H1 (cell line): ENCODE measurements around the gene RABGGTA. TPM values are rescaled to one million over a fixed set of nuclear protein-coding genes. Genes with fewer than 3 reads are reported as not detected.

Experiments
- CTCF ChIA-PET: fragments of 300-600 bp; sonication (Branson Sonifier 250); formaldehyde crosslinking; loops from one replicate; lab custom pipeline; 2021; ENCODE audit not compliant: partially characterized antibody; lab: Charles Lee
- POLR2A ChIA-PET: fragments of 300-600 bp; sonication (Branson Sonifier 250); formaldehyde crosslinking; loops from one replicate; lab custom pipeline; 2021; ENCODE audit warnings: inconsistent platforms; ENCODE audit not compliant: partially characterized antibody; lab: Charles Lee
- DNase-seq, 2 experiments: peaks; one replicate each; pipeline versions ENCODE4 v3.0.0 to v3.0.0-alpha.2; 2010 to 2022; ENCODE audit warnings: low spot score in 2 of 2, low read depth in 1 of 2, mixed read lengths in 1 of 2
- FAIRE-seq: peaks from 2 replicates; lab custom pipeline; 2011; peaks lifted over from hg19 to GRCh38; lab: Jason Lieb, UNC
- H2AFZ ChIP-seq: 2 replicates; pipeline ENCODE4 v1.8.1; 2012; ENCODE audit warnings: low read length, inconsistent platforms
- H2AK5ac ChIP-seq: 2 replicates; pipeline ENCODE4 v1.6.1; 2013; ENCODE audit warnings: low read depth, low read length
- H2BK120ac ChIP-seq: replicated peaks from 2 replicates; pipeline ENCODE3; 2013; ENCODE audit warnings: low read depth, low read length, inconsistent platforms
- H2BK12ac ChIP-seq: 2 replicates; pipeline ENCODE4 v1.6.1; 2013; ENCODE audit warnings: low read depth, low read length
- H2BK15ac ChIP-seq: 2 replicates; pipeline ENCODE4 v1.6.1; 2013; ENCODE audit warnings: low read length
- H2BK20ac ChIP-seq: 2 replicates; pipeline ENCODE4 v1.6.1; 2013; ENCODE audit warnings: low read length
- H2BK5ac ChIP-seq: 2 replicates; pipeline ENCODE4 v1.6.1; 2013; ENCODE audit warnings: low read depth, low read length
- H3K14ac ChIP-seq: 2 replicates; pipeline ENCODE4 v1.6.1; 2013; ENCODE audit warnings: inconsistent platforms; ENCODE audit not compliant: insufficient read length
- H3K18ac ChIP-seq: 2 replicates; pipeline ENCODE4 v1.6.1; 2013; ENCODE audit warnings: low read length; ENCODE audit errors: extremely low read depth
- H3K23ac ChIP-seq: 2 replicates; pipeline ENCODE4 v1.6.1; 2013; ENCODE audit warnings: inconsistent platforms; ENCODE audit not compliant: insufficient read length
- H3K23me2 ChIP-seq: 2 replicates; pipeline ENCODE4 v1.6.1; 2013; ENCODE audit warnings: low read depth, low read length
- H3K27ac ChIP-seq: 2 replicates; pipeline ENCODE4 v1.6.1; 2011; ENCODE audit warnings: low read depth, low read length, inconsistent platforms
- H3K27me3 ChIP-seq, 4 experiments: replicated peaks in 1 of 4; 1 replicate in 1 of 4; 2 replicates in 3 of 4; pipeline versions ENCODE4 v1.6.1 to v1.8.1; 2011 to 2013; ENCODE audit warnings: low read length in 3 of 4, mild to moderate bottlenecking in 3 of 4, inconsistent platforms in 2 of 4, mixed read lengths in 2 of 4, moderate library complexity in 1 of 4; ENCODE audit not compliant: control insufficient read depth in 3 of 4, insufficient read depth in 3 of 4; ENCODE audit errors: extremely low read depth in 1 of 4
- H3K36me3 ChIP-seq, 4 experiments: 2 replicates each; pipeline versions ENCODE4 v1.6.1 to v1.8.1; 2011 to 2013; ENCODE audit warnings: mild to moderate bottlenecking in 4 of 4, low read length in 3 of 4, moderate library complexity in 2 of 4, control low read depth in 1 of 4, inconsistent platforms in 1 of 4; ENCODE audit not compliant: insufficient read depth in 4 of 4, control insufficient read depth in 2 of 4
- H3K4ac ChIP-seq: replicated peaks from 2 replicates; pipeline ENCODE3; 2013; ENCODE audit warnings: low read length, low read depth, mixed read lengths, inconsistent platforms; ENCODE audit not compliant: insufficient read length
- H3K4me1 ChIP-seq, 4 experiments: replicated peaks in 1 of 4; 1 replicate in 1 of 4; 2 replicates in 3 of 4; pipeline versions ENCODE4 v1.6.1 to v1.8.1; 2011 to 2013; ENCODE audit warnings: low read length in 3 of 4, inconsistent platforms in 2 of 4, mixed read lengths in 1 of 4; ENCODE audit not compliant: insufficient read depth in 4 of 4, control insufficient read depth in 3 of 4
- H3K4me2 ChIP-seq, 2 experiments: 2 replicates each; pipeline versions ENCODE4 v1.6.1 to v1.8.1; 2011 to 2013; ENCODE audit warnings: low read depth in 2 of 2, low read length in 2 of 2, control low read depth in 1 of 2, inconsistent platforms in 1 of 2, mild to moderate bottlenecking in 1 of 2; ENCODE audit not compliant: insufficient read depth in 1 of 2
- H3K4me3 ChIP-seq, 4 experiments: fragments of 200-600, 300-600 bp in 1 of 4; sonication (generic), shearing (Covaris generic), sonication (Bioruptor Twin) in 1 of 4; 2 replicates each; pipeline versions ENCODE4 v1.5.1 to v1.8.1; 2011 to 2016; ENCODE audit warnings: low read length in 4 of 4, low read depth in 3 of 4, control low read depth in 2 of 4, inconsistent platforms in 2 of 4, mild to moderate bottlenecking in 2 of 4, mixed read lengths in 1 of 4, moderate library complexity in 1 of 4; ENCODE audit not compliant: insufficient read depth in 2 of 4; ENCODE audit errors: extremely low read depth in 1 of 4
- H3K56ac ChIP-seq: replicated peaks from 2 replicates; pipeline ENCODE3; 2013; ENCODE audit warnings: low read depth, mild to moderate bottlenecking, mixed read lengths, low read length, inconsistent platforms; ENCODE audit not compliant: insufficient read length
- H3K79me1 ChIP-seq: 2 replicates; pipeline ENCODE4 v1.6.1; 2013; ENCODE audit warnings: low read depth, low read length, control low read depth
- H3K79me2 ChIP-seq, 2 experiments: 2 replicates each; pipeline versions ENCODE4 v1.6.1 to v1.8.1; 2012 to 2013; ENCODE audit warnings: low read length in 2 of 2, mild to moderate bottlenecking in 2 of 2, inconsistent platforms in 1 of 2; ENCODE audit not compliant: insufficient read depth in 2 of 2, control insufficient read depth in 1 of 2
- H3K9ac ChIP-seq, 4 experiments: replicated peaks in 1 of 4; 1 replicate in 1 of 4; 2 replicates in 3 of 4; pipeline versions ENCODE4 v1.6.1 to v1.8.1; 2011 to 2013; ENCODE audit warnings: low read depth in 3 of 4, low read length in 3 of 4, control low read depth in 2 of 4, mild to moderate bottlenecking in 2 of 4, moderate library complexity in 2 of 4, inconsistent platforms in 1 of 4; ENCODE audit errors: extremely low read depth in 1 of 4
- H3K9me3 ChIP-seq, 2 experiments: 2 replicates each; pipeline versions ENCODE4 v1.6.1 to v1.8.1; 2012 to 2013; ENCODE audit warnings: mild to moderate bottlenecking in 2 of 2, moderate library complexity in 2 of 2, control low read depth in 1 of 2, inconsistent platforms in 1 of 2, low read depth in 1 of 2, low read length in 1 of 2, mixed read lengths in 1 of 2; ENCODE audit not compliant: insufficient read depth in 2 of 2
- H4K20me1 ChIP-seq, 2 experiments: replicated peaks in 1 of 2; 2 replicates each; pipeline versions ENCODE3 to v1.8.1; 2011 to 2013; ENCODE audit warnings: inconsistent platforms in 2 of 2, low read length in 2 of 2, mild to moderate bottlenecking in 1 of 2; ENCODE audit not compliant: insufficient read depth in 2 of 2, control insufficient read depth in 1 of 2
- H4K5ac ChIP-seq: 2 replicates; pipeline ENCODE4 v1.6.1; 2013; ENCODE audit warnings: low read length, low read depth, mixed read lengths, inconsistent platforms; ENCODE audit not compliant: insufficient read length
- H4K8ac ChIP-seq: 2 replicates; pipeline ENCODE4 v1.8.0; 2013; ENCODE audit warnings: mild to moderate bottlenecking, moderate library complexity, low read length, inconsistent platforms; ENCODE audit not compliant: insufficient read depth; ENCODE audit errors: extremely low read depth
- H4K91ac ChIP-seq: replicated peaks from 2 replicates; pipeline ENCODE3; 2013; ENCODE audit warnings: low read length, mixed read lengths, inconsistent platforms; ENCODE audit not compliant: insufficient read length
- POLR2A ChIP-seq, 2 experiments: IDR thresholded peaks; 1 replicate in 1 of 2; 2 replicates in 1 of 2; pipeline ENCODE4 v1.6.1; 2011; ENCODE audit warnings: low read depth in 2 of 2, low read length in 2 of 2, mild to moderate bottlenecking in 2 of 2; ENCODE audit errors: control extremely low read depth in 1 of 2
- WGBS, 2 experiments: shearing (Covaris generic) in 1 of 2; methylation state at CpG; one replicate each; pipeline versions ENCODE4 v1.1.6 to v1.1.7; 2013 to 2015; ENCODE audit warnings: low lambda C conversion rate in 2 of 2, mixed read lengths in 2 of 2, inconsistent platforms in 1 of 2, low coverage in 1 of 2, missing lambda C conversion rate in 1 of 2; ENCODE audit not compliant: insufficient replicate concordance in 2 of 2, insufficient coverage in 1 of 2, insufficient read length in 1 of 2; ENCODE audit errors: extremely low coverage in 1 of 2, missing lambda C conversion rate in 1 of 2; 5-methylcytosine and 5-hydroxymethylcytosine counted together
- polyA plus RNA-seq, 7 experiments: library from polyadenylated mRNA; depleted of rRNA in 3 of 7; stranded (reverse) in 5 of 7; unstranded in 2 of 7; fragments of >200 nt in 5 of 7; fragments of 200-250 nt in 2 of 7; gene quantifications; 1 replicate in 5 of 7; 2 replicates in 1 of 7; 4 replicates in 1 of 7; pipeline versions ENCODE4 v1.2.1 to v1.2.3, GENCODE V29; 2011 to 2013; ENCODE audit warnings: missing spikeins in 2 of 7, mixed read lengths in 2 of 7
- total RNA-seq: library from RNA; stranded (reverse); fragmentation: NEBNext Ultra II Directional; extraction: Animal tissue kit (Norgen Biotek cat#: 25700); gene quantifications from 2 replicates; pipeline ENCODE4 v1.2.1, GENCODE V29; 2021

The RABGGTA gene
- total and polyA plus RNA-seq, 2 of the 8 experiments (the other 6 are each of a cell fraction or from before 2014, with no cell fraction given), result 16.0 to 49.8 TPM

- DNase-seq (no peak), FAIRE-seq (no peak)
- Histone ChIP-seq H3K9ac (no peak overlapping the region), H2BK12ac (no peak overlapping the region), H3K36me3 (peaks cover 0 to 8% (median 0%) of the 10 kb centered on the region in 4 experiments; a peak in 1 of 8 replicates), H3K27ac (no peak overlapping the region), H4K91ac (no peak overlapping the region), H4K20me1 (peaks cover 2% of the 10 kb centered on the region in 2 experiments), H3K14ac (no peak overlapping the region), H3K56ac (no peak overlapping the region), H2BK15ac (no peak overlapping the region), H2BK20ac (no peak overlapping the region), H2BK5ac (no peak overlapping the region), H3K27me3 (no peaks in the 10 kb centered on the region), H3K79me1 (no peaks in the 10 kb centered on the region; the same call in 1 of the 2 replicates), H3K4me2 (no peak overlapping the region), H3K23ac (no peak overlapping the region), H4K5ac (no peak overlapping the region), H3K9me3 (no peaks in the 10 kb centered on the region), H3K23me2 (peaks cover 11% of the 10 kb centered on the region), H2AK5ac (no peak overlapping the region), H3K79me2 (peaks cover 3 to 70% of the 10 kb centered on the region in 2 experiments; a peak in 2 of 4 replicates), H4K8ac (no peak overlapping the region), H2BK120ac (no peak overlapping the region), H2AFZ (no peak overlapping the region), H3K4ac (no peak overlapping the region), H3K18ac (no peak overlapping the region), H3K4me3 (no peak overlapping the region), H3K4me1 (peaks cover 2 to 14% (median 4%) of the 10 kb centered on the region in 4 experiments; a peak in 5 of 7 replicates)
- no peak for TF ChIP-seq POLR2A (IDR thresholded peaks at IDR 0.05; ENCODE audit: control extremely low read depth in 1 of 2, low read depth in 2 of 2, low read length in 2 of 2)
- 33% methylated on average over 1 of the region's 1 CpG; no CpG with 5 or more reads in 1 of the 2 experiments for WGBS, 2 experiments
- POLR2A ChIA-PET, result interaction anchor here (0.9 to 2.0 kb wide), 5 partner anchors 13 to 50 kb away, joined by 3 to 8 read pairs (median 4); partner anchors contain the start of genes CHMP4A and MDP1
- CTCF ChIA-PET, result interaction anchor here (0.6 to 2.7 kb wide), 7 partner anchors 12 to 171 kb away, joined by 3 to 17 read pairs (median 4); partner anchors contain the start of genes MDP1 and TINF2
Observed at GRCh38 chr14:24228902-24229301, 42.5 kb downstream of the RABGGTA start.
